Upper lobe of left lung (tissue), 6 donors: Measurements from ENCODE around the gene MTA2. TPM values are rescaled to one million over a fixed set of nuclear protein-coding genes. Genes with fewer than 3 reads are reported as not detected.

ENCODE experiments used
- ATAC-seq, 2 donors: fragments of 200-7000 bp; cut with Tn5 transposase; one replicate each; pipeline ENCODE4 v1.9.1; 2022; ENCODE audit warnings: mild to moderate bottlenecking in 2 of 2, moderate library complexity in 2 of 2; ENCODE audit not compliant: low FRiP score in 2 of 2
- DNase-seq, 2 donors: peaks; one replicate each; pipeline ENCODE4 v3.0.0-alpha.2; 2019 to 2020
- H3K27ac ChIP-seq, 4 donors: fragments of 200-600 bp; sonication (generic); one replicate each; pipeline ENCODE4 v1.5.1; 2016 to 2019
- H3K27me3 ChIP-seq, 4 donors: fragments of 200-600 bp; sonication (generic); one replicate each; pipeline ENCODE4 v1.5.1; 2017 to 2019
- H3K36me3 ChIP-seq, 4 donors: fragments of 200-600 bp; sonication (generic); one replicate each; pipeline ENCODE4 v1.5.1; 2016 to 2019
- H3K4me1 ChIP-seq, 4 donors: fragments of 200-600 bp; sonication (generic); one replicate each; pipeline ENCODE4 v1.5.1; 2018 to 2019
- H3K4me3 ChIP-seq, 4 donors: fragments of 200-600 bp; sonication (generic); one replicate each; pipeline ENCODE4 v1.5.1; 2017 to 2019; ENCODE audit warnings: mild to moderate bottlenecking in 2 of 4, moderate library complexity in 1 of 4
- H3K9me3 ChIP-seq, 4 donors: fragments of 200-600 bp; sonication (generic); one replicate each; pipeline ENCODE4 v1.5.1; 2018 to 2019
- EP300 ChIP-seq, 4 donors: sonication (generic); formaldehyde crosslinking; IDR thresholded peaks; one replicate each; pipeline ENCODE4 v1.5.1; 2017; ENCODE audit warnings: antibody characterized with exemption in 4 of 4, control low read depth in 2 of 4
- POLR2A ChIP-seq, 4 donors: fragments of 450-650 bp; IDR thresholded peaks; one replicate each; pipeline ENCODE4 v1.5.1; 2016 to 2017; ENCODE audit warnings: antibody characterized with exemption in 4 of 4, mild to moderate bottlenecking in 2 of 4
- POLR2AphosphoS5 ChIP-seq, 2 donors: sonication (generic); formaldehyde crosslinking; IDR thresholded peaks; one replicate each; pipeline ENCODE4 v1.5.1; 2017; ENCODE audit warnings: antibody characterized with exemption in 2 of 2
- WGBS, 2 donors: methylation state at CpG; one replicate each; pipeline ENCODE4 v1.1.5; 2017 to 2018; 5-methylcytosine and 5-hydroxymethylcytosine counted together
- total RNA-seq, 6 donors: library from RNA; depleted of rRNA in 4 of 6; stranded (reverse); fragments of >200 nt in 4 of 6; gene quantifications; one replicate each; pipeline versions ENCODE4 v1.1.0 to v1.2.1, GENCODE V29; 2016 to 2021
- TF ChIP-seq, protein P1 (sequence below), 6 experiments: fragments of 450-650 bp in 4 of 6; fragments of 200-600 bp in 2 of 6; sonication (generic) in 2 of 6; IDR thresholded peaks; one replicate each; pipeline ENCODE4 v1.5.1; 2016 to 2019; ENCODE audit warnings: antibody characterized with exemption in 6 of 6
- donor health status: DM: no; HTN: no; CAD: no; lungs with moderate emphysema.
- donor health status: DM: no; HTN: yes; CAD: no; lungs with severe emphysema.

The MTA2 gene
- total RNA-seq, 6 donors from 2014 or later = 57.6 to 88.0 (median 69.8) TPM

DNA sequence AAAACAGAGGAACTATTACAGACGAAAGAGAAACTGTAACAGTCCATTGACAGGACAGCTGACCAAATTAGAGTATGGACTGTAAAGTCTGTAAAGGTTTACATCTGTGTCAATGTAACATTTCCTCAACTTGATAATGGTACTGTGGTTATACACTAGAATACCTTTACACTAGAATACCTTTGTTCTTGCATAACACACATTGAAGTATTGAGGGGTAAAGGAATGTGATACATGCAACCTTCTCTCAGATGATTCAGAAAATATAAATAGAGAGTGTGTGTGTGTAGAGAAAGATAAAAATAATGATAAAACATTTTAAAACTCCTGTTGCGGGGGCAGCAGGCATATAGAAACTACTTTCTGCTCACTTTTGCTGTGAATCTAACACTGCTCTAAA is 22.4 kb downstream of the MTA2 start:
- Histone ChIP-seq H3K36me3 (peaks cover 4 to 55% (median 22%) of the 10 kb centered on the region in 4 donors), H3K9me3 (no peaks in the 10 kb centered on the region), H3K27ac (peak overlapping the region in 1 of 4 donors; percentile 90), H3K4me1 (peaks cover 25 to 29% (median 28%) of the 10 kb centered on the region in 4 donors), H3K27me3 (no peaks in the 10 kb centered on the region), H3K4me3 (no peak overlapping the region)
- DNase-seq = no peak
- TF ChIP-seq, protein P1, sequence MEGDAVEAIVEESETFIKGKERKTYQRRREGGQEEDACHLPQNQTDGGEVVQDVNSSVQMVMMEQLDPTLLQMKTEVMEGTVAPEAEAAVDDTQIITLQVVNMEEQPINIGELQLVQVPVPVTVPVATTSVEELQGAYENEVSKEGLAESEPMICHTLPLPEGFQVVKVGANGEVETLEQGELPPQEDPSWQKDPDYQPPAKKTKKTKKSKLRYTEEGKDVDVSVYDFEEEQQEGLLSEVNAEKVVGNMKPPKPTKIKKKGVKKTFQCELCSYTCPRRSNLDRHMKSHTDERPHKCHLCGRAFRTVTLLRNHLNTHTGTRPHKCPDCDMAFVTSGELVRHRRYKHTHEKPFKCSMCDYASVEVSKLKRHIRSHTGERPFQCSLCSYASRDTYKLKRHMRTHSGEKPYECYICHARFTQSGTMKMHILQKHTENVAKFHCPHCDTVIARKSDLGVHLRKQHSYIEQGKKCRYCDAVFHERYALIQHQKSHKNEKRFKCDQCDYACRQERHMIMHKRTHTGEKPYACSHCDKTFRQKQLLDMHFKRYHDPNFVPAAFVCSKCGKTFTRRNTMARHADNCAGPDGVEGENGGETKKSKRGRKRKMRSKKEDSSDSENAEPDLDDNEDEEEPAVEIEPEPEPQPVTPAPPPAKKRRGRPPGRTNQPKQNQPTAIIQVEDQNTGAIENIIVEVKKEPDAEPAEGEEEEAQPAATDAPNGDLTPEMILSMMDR (IDR thresholded peaks at IDR 0.05) = no peak
- TF ChIP-seq EP300 (IDR thresholded peaks at IDR 0.05) (no peak), POLR2AphosphoS5 (IDR thresholded peaks at IDR 0.05) (no peak), POLR2A (IDR thresholded peaks at IDR 0.05) (no peak)
- no peak for ATAC-seq
- whole genome bisulfite sequencing, 2 donors = 89 to 92% methylated on average over 2 of the region's 2 CpGs

DNA sequence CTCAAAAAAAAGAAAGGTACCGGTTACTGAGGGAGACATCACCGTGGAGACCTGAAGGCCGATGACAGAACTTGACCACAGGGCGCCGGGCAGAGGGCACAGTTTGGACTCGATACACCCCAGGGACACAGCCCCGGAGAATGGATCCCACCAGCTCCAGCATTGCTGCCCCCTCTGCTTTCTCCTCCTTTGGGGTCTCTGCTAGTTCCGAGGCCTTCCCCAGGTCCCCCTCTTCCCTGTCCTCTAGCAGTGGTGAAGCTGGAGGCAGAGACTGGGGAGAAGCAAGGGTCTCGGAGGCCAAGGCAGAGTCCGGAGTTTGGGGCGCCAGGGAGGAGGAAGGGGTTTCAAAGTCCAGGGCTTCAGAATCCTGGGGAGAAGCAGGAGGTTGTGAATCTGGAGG is 23.1 kb downstream of the MTA2 start:
- ATAC-seq = no peak
- Histone ChIP-seq H3K27ac (peak overlapping the region; percentile 61 to 92 (median 81)), H3K36me3 (peaks cover 4 to 53% (median 22%) of the 10 kb centered on the region in 4 donors), H3K9me3 (no peaks in the 10 kb centered on the region), H3K4me3 (no peak overlapping the region), H3K27me3 (no peaks in the 10 kb centered on the region), H3K4me1 (peaks cover 25 to 29% (median 28%) of the 10 kb centered on the region in 4 donors)
- TF ChIP-seq EP300 (IDR thresholded peaks at IDR 0.05) (no peak), POLR2AphosphoS5 (IDR thresholded peaks at IDR 0.05) (no peak), POLR2A (IDR thresholded peaks at IDR 0.05) (no peak)
- TF ChIP-seq, protein P1 (IDR thresholded peaks at IDR 0.05) = no peak
- 95 to 96% methylated on average over 11 of the region's 11 CpGs for WGBS, 2 donors
- DNase-seq = no peak

DNA sequence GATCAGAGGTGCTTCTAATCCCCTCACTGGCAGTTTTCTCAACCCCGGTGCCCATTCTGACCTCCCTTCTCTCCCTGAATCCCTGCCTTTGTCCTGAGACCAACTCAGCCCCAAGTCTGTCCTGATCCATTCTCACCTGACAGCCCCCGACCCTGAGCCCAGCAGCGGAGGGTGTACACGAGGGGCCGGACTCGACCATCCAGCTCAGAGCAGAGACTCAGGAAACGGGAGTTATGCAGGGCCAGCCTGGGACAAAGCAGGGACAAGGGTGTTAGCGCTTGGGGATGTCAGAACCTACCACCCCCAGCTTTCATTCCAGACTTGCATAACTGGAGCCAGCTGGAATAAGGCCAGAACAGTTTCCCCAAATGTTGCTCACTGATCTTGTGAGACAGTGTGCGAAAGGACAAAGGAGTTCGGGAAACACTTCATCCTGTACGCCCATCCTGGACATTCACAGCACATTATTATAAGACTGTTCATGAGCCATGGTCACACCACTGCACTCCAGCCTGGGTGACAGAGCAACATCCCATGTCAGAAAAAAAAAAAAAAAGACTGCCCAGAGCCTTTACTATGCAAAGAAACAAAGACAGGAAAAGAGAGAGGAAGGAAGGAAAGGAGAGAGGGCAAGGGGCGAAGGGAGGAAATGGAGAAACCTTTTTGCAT is 24.5 kb downstream of the MTA2 start:
- 61 to 62% methylated on average over 5 to 12 of the region's 12 CpGs for WGBS, 2 donors
- ATAC-seq = no peak

DNA sequence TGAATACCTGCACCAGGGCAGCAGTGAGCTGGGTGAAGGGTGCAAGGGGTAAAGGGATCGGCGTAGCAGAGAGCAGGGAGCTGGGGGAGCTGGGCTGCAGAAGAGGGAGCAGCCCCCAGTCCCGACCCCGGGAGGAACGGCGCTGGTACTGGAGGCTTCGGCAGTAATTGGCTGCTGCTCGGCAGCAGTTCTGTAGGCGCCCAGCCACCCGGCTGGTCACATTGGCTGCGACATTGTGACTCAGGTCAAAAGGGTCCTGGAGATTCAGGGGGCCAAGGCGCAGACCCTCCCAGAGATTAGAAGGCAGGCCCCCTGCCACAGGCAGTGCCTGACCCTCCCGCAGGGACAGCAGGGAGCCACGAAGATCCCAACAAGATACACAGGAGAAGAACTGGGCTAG is 25.8 kb downstream of the MTA2 start:
- H3K27ac ChIP-seq = peak overlapping the region; percentile 85 to 93 (median 91)

More for the DNA sequence above, 24.5 kb downstream of the MTA2 start:
- H3K4me3 ChIP-seq = no peak overlapping the region
- no peak for DNase-seq
- H3K4me1 ChIP-seq = peaks cover 30 to 40% (median 37%) of the 10 kb centered on the region in 4 donors
- H3K9me3 ChIP-seq = no peaks in the 10 kb centered on the region
- TF ChIP-seq POLR2A (IDR thresholded peaks at IDR 0.05) = peak in 1 of 4 donors; percentile 16
- TF ChIP-seq, protein P1 (IDR thresholded peaks at IDR 0.05) = no peak
- peak; percentile 52 to 87 for TF ChIP-seq POLR2AphosphoS5 (IDR thresholded peaks at IDR 0.05)
- peak in 2 of 4 donors; percentile 32 to 69 for TF ChIP-seq EP300 (IDR thresholded peaks at IDR 0.05)
- peak overlapping the region; percentile 85 to 93 (median 91) for H3K27ac ChIP-seq
- peaks cover 4 to 52% (median 22%) of the 10 kb centered on the region in 4 donors for H3K36me3 ChIP-seq
- no peaks in the 10 kb centered on the region for H3K27me3 ChIP-seq

More for the DNA sequence above, 25.8 kb downstream of the MTA2 start:
- WGBS, 2 donors = 93% methylated on average over 5 to 13 of the region's 14 CpGs
- H3K4me3 ChIP-seq = no peak overlapping the region
- ATAC-seq (no peak), DNase-seq (no peak)
- TF ChIP-seq POLR2AphosphoS5 (IDR thresholded peaks at IDR 0.05) (no peak), POLR2A (IDR thresholded peaks at IDR 0.05) (no peak), EP300 (IDR thresholded peaks at IDR 0.05) (no peak)
- TF ChIP-seq, protein P1 (IDR thresholded peaks at IDR 0.05) = no peak
- peaks cover 34 to 45% (median 39%) of the 10 kb centered on the region in 4 donors for H3K4me1 ChIP-seq
- H3K27me3 ChIP-seq = no peaks in the 10 kb centered on the region
- no peaks in the 10 kb centered on the region for H3K9me3 ChIP-seq
- H3K36me3 ChIP-seq = peaks cover 8 to 53% (median 22%) of the 10 kb centered on the region in 4 donors
